Neural progenitor cell (in vitro differentiated cells): ENCODE data around the gene FBXL20. TPM values are rescaled to one million over a fixed set of nuclear protein-coding genes. Genes with fewer than 3 reads are reported as not detected.

ENCODE experiments used
- DNase-seq: peaks from one replicate; pipeline ENCODE4 v3.0.0-alpha.2; 2016; ENCODE audit warnings: low spot score
- H2AFZ ChIP-seq: fragments of 200-600 bp; sonication (generic); replicated peaks from 2 replicates; pipeline ENCODE4 v1.6.1; 2016; ENCODE audit warnings: antibody characterized with exemption
- H3F3A ChIP-seq: fragments of 200-600 bp; sonication (generic); 2 replicates; pipeline ENCODE4 v1.6.1; 2016; ENCODE audit warnings: antibody characterized with exemption, low read depth
- H3K27ac ChIP-seq: fragments of 200-600 bp; sonication (generic); 2 replicates; pipeline ENCODE4 v1.5.1; 2016; ENCODE audit warnings: mild to moderate bottlenecking
- H3K27me3 ChIP-seq: fragments of 200-600 bp; sonication (generic); 2 replicates; pipeline ENCODE4 v1.6.1; 2016; ENCODE audit warnings: mild to moderate bottlenecking, moderate library complexity
- H3K36me3 ChIP-seq: fragments of 200-600 bp; sonication (generic); 2 replicates; pipeline ENCODE4 v1.5.1; 2016
- H3K4me1 ChIP-seq: fragments of 200-600 bp; sonication (generic); 2 replicates; pipeline ENCODE4 v1.6.1; 2016; ENCODE audit warnings: mixed run types
- H3K4me2 ChIP-seq: fragments of 200-600 bp; sonication (generic); 2 replicates; pipeline ENCODE4 v1.6.1; 2016
- H3K4me3 ChIP-seq: fragments of 200-600 bp; sonication (generic); 2 replicates; pipeline ENCODE4 v1.5.1; 2016
- H3K79me2 ChIP-seq: fragments of 200-600 bp; sonication (generic); 2 replicates; pipeline ENCODE4 v1.6.1; 2016; ENCODE audit warnings: low read depth
- H3K9ac ChIP-seq: fragments of 200-600 bp; sonication (generic); 2 replicates; pipeline ENCODE4 v1.6.1; 2016
- H3K9me3 ChIP-seq: fragments of 200-600 bp; sonication (generic); 2 replicates; pipeline ENCODE4 v1.5.1; 2016; ENCODE audit warnings: low read depth
- H4K20me1 ChIP-seq: fragments of 200-600 bp; sonication (generic); 2 replicates; pipeline ENCODE4 v1.6.1; 2016; ENCODE audit warnings: low read depth
- H3K27ac Mint-ChIP-seq: 3 replicates; pipeline ENCODE4 v1.8.0; 2021; ENCODE audit warnings: mixed read lengths
- H3K27me3 Mint-ChIP-seq: 2 replicates; pipeline ENCODE4 v1.8.0; 2022; ENCODE audit warnings: low read depth, mild to moderate bottlenecking, inconsistent platforms, moderate library complexity, mixed read lengths; ENCODE audit not compliant: insufficient read depth
- H3K36me3 Mint-ChIP-seq: 3 replicates; pipeline ENCODE4 v1.8.0; 2021; ENCODE audit warnings: mixed read lengths
- H3K4me1 Mint-ChIP-seq: 3 replicates; pipeline ENCODE4 v1.8.0; 2021; ENCODE audit warnings: mixed read lengths
- H3K4me3 Mint-ChIP-seq: 3 replicates; pipeline ENCODE4 v1.8.0; 2021; ENCODE audit warnings: mild to moderate bottlenecking, moderate library complexity, mixed read lengths
- H3K9me3 Mint-ChIP-seq: 3 replicates; pipeline ENCODE4 v1.8.0; 2020; ENCODE audit warnings: mixed read lengths
- CTCF ChIP-seq: fragments of 200-600 bp; sonication (generic); IDR thresholded peaks from 2 replicates; pipeline ENCODE4 v1.5.1; 2017; ENCODE audit warnings: antibody characterized with exemption, mild to moderate bottlenecking
- EZH2 ChIP-seq: fragments of 200-600 bp; sonication (generic); IDR thresholded peaks from 2 replicates; pipeline ENCODE4 v1.6.1; 2017; ENCODE audit warnings: antibody characterized with exemption, mild to moderate bottlenecking, moderate library complexity
- EZH2phosphoT487 ChIP-seq: fragments of 200-600 bp; sonication (generic); IDR thresholded peaks from 2 replicates; pipeline ENCODE4 v1.6.1; 2017; ENCODE audit warnings: antibody characterized with exemption
- total RNA-seq: library from RNA; depleted of rRNA; stranded (reverse); fragments of >200 nt; gene quantifications from 2 replicates; pipeline ENCODE4 v1.2.3, GENCODE V29; 2015; ENCODE audit warnings: low replicate concordance

Gene FBXL20
- total RNA-seq, 1 donor from 2014 or later, result 19.9 TPM

GRCh38 chr17:39416141-39416540, 14.7 kb upstream of the FBXL20 start:
- Histone ChIP-seq H3F3A (no peaks in the 10 kb centered on the region), H3K27me3 (no peaks in the 10 kb centered on the region), H3K4me1 (no peaks in the 10 kb centered on the region), H3K79me2 (no peaks in the 10 kb centered on the region), H3K4me3 (no peak overlapping the region), H3K36me3 (peaks cover 5% of the 10 kb centered on the region), H2AFZ (no peak overlapping the region), H3K27ac (no peak overlapping the region), H3K4me2 (no peak overlapping the region), H4K20me1 (no peaks in the 10 kb centered on the region), H3K9me3 (no peaks in the 10 kb centered on the region), H3K9ac (no peak overlapping the region)
- Mint-ChIP-seq H3K4me3 (no peak overlapping the region), H3K9me3 (no peaks in the 10 kb centered on the region), H3K27ac (no peak overlapping the region), H3K36me3 (peaks cover 21% of the 10 kb centered on the region), H3K27me3 (no peaks in the 10 kb centered on the region), H3K4me1 (no peaks in the 10 kb centered on the region)
- TF ChIP-seq EZH2 (no peak), CTCF (no peak), EZH2phosphoT487 (no peak)
- DNase-seq, result no peak

- Histone ChIP-seq H2AFZ (no peak overlapping the region), H3K4me2 (no peak overlapping the region), H3K27ac (no peak overlapping the region), H3K36me3 (peaks cover 11% of the 10 kb centered on the region), H3K9me3 (no peaks in the 10 kb centered on the region), H3K27me3 (no peaks in the 10 kb centered on the region), H3K79me2 (no peaks in the 10 kb centered on the region), H3K9ac (no peak overlapping the region), H4K20me1 (no peaks in the 10 kb centered on the region), H3F3A (peaks cover 5% of the 10 kb centered on the region), H3K4me1 (no peaks in the 10 kb centered on the region), H3K4me3 (no peak overlapping the region)
- no peak overlapping the region for H3K4me3 Mint-ChIP-seq
- H3K27me3 Mint-ChIP-seq, result peaks cover 7% of the 10 kb centered on the region
- H3K36me3 Mint-ChIP-seq, result peaks cover 41% of the 10 kb centered on the region
- TF ChIP-seq EZH2phosphoT487 (no peak), EZH2 (no peak), CTCF (no peak)
- H3K27ac Mint-ChIP-seq, result no peak overlapping the region
- no peaks in the 10 kb centered on the region for H3K9me3 Mint-ChIP-seq
- H3K4me1 Mint-ChIP-seq, result no peaks in the 10 kb centered on the region
- DNase-seq, result no peak
Measured at GRCh38 chr17:39410279-39410678, 8.9 kb upstream of the FBXL20 start.

GRCh38 chr17:39408360-39408759, 6.9 kb upstream of the FBXL20 start:
- no peak overlapping the region for H3K4me3 ChIP-seq
- H3K27ac Mint-ChIP-seq, result no peak overlapping the region
- H3K27ac ChIP-seq, result no peak overlapping the region
- no peaks in the 10 kb centered on the region for H3K9me3 ChIP-seq
- H4K20me1 ChIP-seq, result no peaks in the 10 kb centered on the region
- H3K9me3 Mint-ChIP-seq, result no peaks in the 10 kb centered on the region
- no peak overlapping the region for H3K4me3 Mint-ChIP-seq
- peaks cover 13% of the 10 kb centered on the region for H3F3A ChIP-seq
- TF ChIP-seq EZH2 (no peak), EZH2phosphoT487 (no peak), CTCF (no peak)
- no peak for DNase-seq
- H3K9ac ChIP-seq, result no peak overlapping the region
- H3K36me3 Mint-ChIP-seq, result peaks cover 36% of the 10 kb centered on the region
- no peaks in the 10 kb centered on the region for H3K4me1 ChIP-seq
- H3K4me1 Mint-ChIP-seq, result no peaks in the 10 kb centered on the region
- no peak overlapping the region for H2AFZ ChIP-seq
- H3K27me3 ChIP-seq, result no peaks in the 10 kb centered on the region
- peaks cover 6% of the 10 kb centered on the region for H3K36me3 ChIP-seq
- H3K27me3 Mint-ChIP-seq, result peaks cover 7% of the 10 kb centered on the region
- H3K79me2 ChIP-seq, result no peaks in the 10 kb centered on the region
- no peak overlapping the region for H3K4me2 ChIP-seq

- Histone ChIP-seq H3K36me3 (peaks cover 6% of the 10 kb centered on the region), H4K20me1 (peaks cover 4% of the 10 kb centered on the region), H3K9me3 (no peaks in the 10 kb centered on the region), H3K9ac (no peak overlapping the region), H3K27me3 (no peaks in the 10 kb centered on the region), H3F3A (peaks cover 20% of the 10 kb centered on the region), H3K79me2 (no peaks in the 10 kb centered on the region), H3K27ac (no peak overlapping the region), H2AFZ (no peak overlapping the region), H3K4me2 (no peak overlapping the region), H3K4me1 (no peaks in the 10 kb centered on the region), H3K4me3 (no peak overlapping the region)
- TF ChIP-seq CTCF, result no peak
- TF ChIP-seq EZH2, result no peak
- TF ChIP-seq EZH2phosphoT487, result no peak
- no peak for DNase-seq
- H3K36me3 Mint-ChIP-seq, result peaks cover 36% of the 10 kb centered on the region
- H3K4me3 Mint-ChIP-seq, result no peak overlapping the region
- H3K9me3 Mint-ChIP-seq, result no peaks in the 10 kb centered on the region
- peaks cover 8% of the 10 kb centered on the region for H3K27me3 Mint-ChIP-seq
- H3K27ac Mint-ChIP-seq, result no peak overlapping the region
- peaks cover 6% of the 10 kb centered on the region for H3K4me1 Mint-ChIP-seq
Measured at GRCh38 chr17:39406951-39407350, 5.5 kb upstream of the FBXL20 start.
